WI38 (cell line): Measurements from ENCODE around the gene AGAP3.
A peak's percentile ranks its signal among the peaks of the same experiment; 100 is the strongest.

Experiments
- H3K4me3 ChIP-seq: 2 replicates; pipeline ENCODE4 v1.5.1; 2011; ENCODE audit warnings: low read depth, mild to moderate bottlenecking, control low read depth, low read length
- CTCF ChIP-seq: IDR thresholded peaks from 2 replicates; pipeline ENCODE4 v1.5.1; 2012; ENCODE audit warnings: low read depth, mild to moderate bottlenecking, control low read depth, low read length

Gene AGAP3

GRCh38 chr7:151125470-151125845 is 39.2 kb downstream of the AGAP3 start:
- no peak for TF ChIP-seq CTCF
- peak overlapping the region; percentile 15; the same call in 1 of the 2 replicates for H3K4me3 ChIP-seq

- peak overlapping the region; percentile 15; the same call in 1 of the 2 replicates for H3K4me3 ChIP-seq
- TF ChIP-seq CTCF, result no peak
Measured at GRCh38 chr7:151125846-151126481, 39.7 kb downstream of the AGAP3 start.

- no peak for TF ChIP-seq CTCF
- H3K4me3 ChIP-seq, result no peak overlapping the region
Measured at GRCh38 chr7:151126491-151127137, 40.3 kb downstream of the AGAP3 start.

DNA sequence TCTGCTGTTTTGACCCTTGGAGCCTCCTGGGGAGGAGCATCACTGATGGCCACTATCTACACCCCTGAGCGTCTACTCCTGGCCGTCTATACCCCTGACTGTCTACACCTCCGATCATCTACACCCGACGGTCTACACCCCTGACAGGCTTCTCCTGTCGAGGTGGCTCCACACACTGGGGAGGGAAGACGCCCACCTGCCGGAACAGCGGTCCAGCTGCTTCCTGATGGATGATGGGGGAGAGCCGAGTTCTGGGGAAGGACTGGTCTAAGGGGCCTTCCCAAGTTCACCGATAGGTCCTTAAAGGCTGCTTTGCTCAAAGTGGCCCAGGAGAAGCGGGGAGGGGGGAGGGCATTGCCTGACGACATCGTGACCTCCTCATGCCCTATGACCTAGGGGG is 41.9 kb downstream of the AGAP3 start:
- H3K4me3 ChIP-seq, result no peak overlapping the region
- no peak for TF ChIP-seq CTCF

DNA sequence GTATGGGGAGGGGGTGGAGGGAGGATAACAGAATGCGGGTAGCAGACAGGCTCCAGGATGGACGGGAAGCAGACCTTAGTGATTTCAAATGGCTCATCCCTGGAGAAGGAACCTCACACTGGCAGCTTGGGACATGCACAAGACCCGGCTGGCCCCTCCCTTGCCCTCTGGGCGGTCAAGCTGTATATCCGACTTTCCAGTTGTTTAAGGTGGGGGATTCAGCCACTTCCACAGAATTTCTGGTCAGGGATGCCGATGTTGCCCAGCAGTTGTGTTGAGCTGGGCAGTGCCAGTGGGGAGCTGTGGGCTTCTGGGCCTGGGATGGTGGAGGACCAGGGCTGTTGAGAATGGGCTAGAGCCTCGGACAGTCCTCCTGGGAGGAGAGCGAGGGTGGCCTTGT is 42.4 kb downstream of the AGAP3 start:
- TF ChIP-seq CTCF, result no peak
- no peak overlapping the region for H3K4me3 ChIP-seq

DNA sequence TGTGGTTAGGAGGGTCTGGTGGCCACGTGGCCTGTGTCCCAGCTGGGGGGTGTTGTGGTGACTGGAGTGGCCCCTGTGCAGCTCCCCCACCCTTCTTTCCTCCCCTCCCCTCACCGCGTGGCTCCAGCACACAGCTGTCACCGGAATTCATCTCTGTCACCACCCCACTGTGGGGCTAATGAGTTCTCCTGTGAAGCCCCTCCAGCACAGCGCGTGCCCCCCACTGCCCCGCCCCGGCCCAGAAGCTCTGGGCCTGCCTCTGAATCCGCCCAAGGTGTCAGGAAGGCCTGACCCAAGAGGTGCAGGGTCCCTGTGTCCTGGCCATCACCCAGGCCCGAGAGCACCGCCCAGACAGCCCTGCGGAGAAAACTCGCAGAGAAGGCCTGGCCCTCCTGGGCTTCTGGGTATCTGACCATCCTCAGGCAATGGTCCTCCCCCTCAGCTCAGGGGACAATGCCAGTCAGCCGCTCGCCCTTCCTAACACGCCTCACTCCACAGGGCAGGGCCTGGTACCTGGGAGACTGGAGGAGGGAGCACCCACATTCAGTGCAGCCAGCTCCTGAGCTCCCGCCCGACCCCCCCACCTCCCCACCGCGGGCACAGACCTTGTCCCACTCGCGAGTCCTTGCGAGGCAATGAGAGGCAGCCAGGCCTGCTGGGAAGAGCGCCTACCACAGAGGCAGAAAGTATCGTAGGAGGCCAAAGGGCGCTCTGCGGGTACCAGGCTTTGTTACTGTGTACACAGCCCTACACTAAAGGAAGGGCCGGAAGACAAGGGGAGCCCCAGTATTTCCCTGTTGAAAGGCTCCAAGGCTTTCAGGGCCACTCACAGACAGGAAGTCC is 43.1 kb downstream of the AGAP3 start:
- no peak overlapping the region for H3K4me3 ChIP-seq

More for the DNA sequence above, 43.1 kb downstream of the AGAP3 start:
- no peak for TF ChIP-seq CTCF
